Endothelial cell of hepatic sinusoid (primary cell): ENCODE data around the gene ELP4.
"Not testable (repeated sequence)": the region's sequence is repeated elsewhere in the genome, so short reads cannot be mapped to it uniquely, and the experiment has no call there.

Experiments used
- in situ Hi-C: cut with HindIII; loops from 2 replicates; pipeline ENCODE4 v1.10.0; 2017; ENCODE audit warnings: low sequenced_read_pairs

The ELP4 gene

GRCh38 chr11:31641477-31642062 is 132.0 kb downstream of the ELP4 start:
- in situ Hi-C loops, result no loop called here

- in situ Hi-C loops, result no loop called here
Observed at GRCh38 chr11:31643857-31644256, 134.3 kb downstream of the ELP4 start.

GRCh38 chr11:31645747-31646146 is 136.2 kb downstream of the ELP4 start:
- in situ Hi-C loops, result no loop called here

- in situ Hi-C loops, result no loop called here
Observed at GRCh38 chr11:31646216-31646615, 136.6 kb downstream of the ELP4 start.

GRCh38 chr11:31649129-31649966 is 139.8 kb downstream of the ELP4 start:
- in situ Hi-C loops, result no loop called here

- in situ Hi-C loops, result no loop called here
Observed at GRCh38 chr11:31651208-31651607, 141.6 kb downstream of the ELP4 start.

GRCh38 chr11:31651822-31652221 is 142.3 kb downstream of the ELP4 start:
- in situ Hi-C loops, result no loop called here

GRCh38 chr11:31652528-31652927 is 143.0 kb downstream of the ELP4 start:
- in situ Hi-C loops, result no loop called here

GRCh38 chr11:31655483-31655882 is 145.9 kb downstream of the ELP4 start:
- in situ Hi-C loops, result no loop called here

GRCh38 chr11:31656051-31656450 is 146.5 kb downstream of the ELP4 start:
- in situ Hi-C loops, result no loop called here

- in situ Hi-C loops, result no loop called here
Observed at GRCh38 chr11:31657091-31657490, 147.5 kb downstream of the ELP4 start.

GRCh38 chr11:31664129-31664528 is 154.6 kb downstream of the ELP4 start:
- in situ Hi-C loops, result no loop called here

- in situ Hi-C loops, result no loop called here
Observed at GRCh38 chr11:31664954-31665353, 155.4 kb downstream of the ELP4 start.

- in situ Hi-C loops, result no loop called here
Observed at GRCh38 chr11:31671681-31672080, 162.1 kb downstream of the ELP4 start.

- in situ Hi-C loops, result not testable (repeated sequence)
Observed at GRCh38 chr11:31673108-31673507, 163.5 kb downstream of the ELP4 start.

- in situ Hi-C loops, result no loop called here
Observed at GRCh38 chr11:31676280-31676982, 166.9 kb downstream of the ELP4 start.

GRCh38 chr11:31680770-31681169 is 171.2 kb downstream of the ELP4 start:
- in situ Hi-C loops, result no loop called here

GRCh38 chr11:31687256-31687655 is 177.7 kb downstream of the ELP4 start:
- in situ Hi-C loops, result no loop called here

GRCh38 chr11:31687861-31688260 is 178.3 kb downstream of the ELP4 start:
- in situ Hi-C loops, result no loop called here

GRCh38 chr11:31689559-31689958 is 180.0 kb downstream of the ELP4 start:
- in situ Hi-C loops, result no loop called here

GRCh38 chr11:31690041-31690440 is 180.5 kb downstream of the ELP4 start:
- in situ Hi-C loops, result no loop called here

- in situ Hi-C loops, result no loop called here
Observed at GRCh38 chr11:31690516-31690915, 180.9 kb downstream of the ELP4 start.
